T-helper 17 cell (primary cell): Measurements from ENCODE around the gene ADCY2. TPM values are rescaled to one million over a fixed set of nuclear protein-coding genes. Genes with fewer than 3 reads are reported as not detected.

Experiments used
- ATAC-seq: fragments of 150-1000 bp; cut with Tn5 transposase; 2 replicates; pipeline ENCODE4 v1.10.0; 2021; ENCODE audit warnings: mild to moderate bottlenecking, moderate library complexity
- DNase-seq, 3 donors: peaks; one replicate each; pipeline versions ENCODE4 v3.0.0 to v3.0.0-alpha.2; 2020 to 2021
- H3K9me3 ChIP-seq: one replicate; pipeline ENCODE4 v1.7.0; 2013; ENCODE audit warnings: low read length, mild to moderate bottlenecking; ENCODE audit not compliant: control insufficient read depth, poor library complexity, severe bottlenecking
- H3K27ac Mint-ChIP-seq: one replicate; pipeline ENCODE4 v1.8.0; 2022; ENCODE audit warnings: mild to moderate bottlenecking, moderate library complexity, mixed read lengths
- H3K27me3 Mint-ChIP-seq: one replicate; pipeline ENCODE4 v1.8.0; 2022; ENCODE audit warnings: mixed read lengths
- H3K36me3 Mint-ChIP-seq: one replicate; pipeline ENCODE4 v1.8.0; 2022; ENCODE audit warnings: low read depth, mixed read lengths
- H3K4me1 Mint-ChIP-seq: one replicate; pipeline ENCODE4 v1.8.0; 2022; ENCODE audit warnings: mild to moderate bottlenecking, mixed read lengths
- H3K4me3 Mint-ChIP-seq: one replicate; pipeline ENCODE4 v1.8.0; 2022; ENCODE audit warnings: mild to moderate bottlenecking, moderate library complexity, mixed read lengths
- total RNA-seq, 4 donors: library from RNA in 2 of 4; stranded (reverse) in 2 of 4; gene quantifications; one replicate each; pipeline ENCODE4 v1.2.3 and lab custom pipeline; 2022 to 2026

Gene ADCY2
- total RNA-seq, 2 donors from 2014 or later = not detected

- H3K9me3 ChIP-seq = no peaks in the 10 kb centered on the region
- Mint-ChIP-seq H3K27me3 (peaks cover 70% of the 10 kb centered on the region), H3K36me3 (peaks cover 3% of the 10 kb centered on the region), H3K4me1 (peaks cover 4% of the 10 kb centered on the region), H3K4me3 (no peak overlapping the region), H3K27ac (no peak overlapping the region)
- ATAC-seq (no peak), DNase-seq (no peak)
Observed at GRCh38 chr5:7763621-7764072, 367.7 kb downstream of the ADCY2 start.

- peaks cover 3% of the 10 kb centered on the region for H3K36me3 Mint-ChIP-seq
- no peaks in the 10 kb centered on the region for H3K9me3 ChIP-seq
- H3K4me3 Mint-ChIP-seq = no peak overlapping the region
- ATAC-seq (no peak), DNase-seq (no peak)
- peaks cover 4% of the 10 kb centered on the region for H3K4me1 Mint-ChIP-seq
- H3K27ac Mint-ChIP-seq = no peak overlapping the region
- peaks cover 63% of the 10 kb centered on the region for H3K27me3 Mint-ChIP-seq
Observed at GRCh38 chr5:7764452-7764851, 368.5 kb downstream of the ADCY2 start.

DNA sequence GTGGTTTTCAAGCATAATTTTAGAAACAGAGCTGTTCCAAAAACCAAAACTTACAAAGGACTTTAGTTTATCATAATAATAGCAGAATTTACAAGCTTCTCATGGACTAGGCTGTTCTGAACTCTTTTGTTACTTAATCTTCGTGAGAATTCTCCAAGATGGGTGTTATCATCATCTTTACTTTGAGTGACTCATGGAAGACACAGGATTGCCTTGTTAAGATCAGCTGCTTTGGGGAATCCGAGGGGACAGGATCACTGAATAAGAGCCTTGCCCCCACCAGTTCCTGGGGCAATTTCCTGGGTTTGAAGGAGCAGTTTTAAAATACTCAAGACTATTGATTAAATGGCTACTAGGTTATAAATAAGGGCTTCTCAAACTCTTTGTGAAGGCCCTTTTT, 374.5 kb downstream of the ADCY2 start:
- Mint-ChIP-seq H3K27me3 (peaks cover 65% of the 10 kb centered on the region), H3K27ac (no peak overlapping the region), H3K4me3 (no peak overlapping the region), H3K4me1 (peaks cover 3% of the 10 kb centered on the region), H3K36me3 (no peaks in the 10 kb centered on the region)
- H3K9me3 ChIP-seq = no peaks in the 10 kb centered on the region
- ATAC-seq = no peak
- no peak for DNase-seq

GRCh38 chr5:7772141-7772540, 376.2 kb downstream of the ADCY2 start:
- Mint-ChIP-seq H3K4me1 (peaks cover 3% of the 10 kb centered on the region), H3K27ac (no peak overlapping the region), H3K4me3 (no peak overlapping the region), H3K27me3 (peaks cover 63% of the 10 kb centered on the region), H3K36me3 (no peaks in the 10 kb centered on the region)
- ATAC-seq (no peak), DNase-seq (no peak)
- H3K9me3 ChIP-seq = no peaks in the 10 kb centered on the region

GRCh38 chr5:7773178-7773577, 377.2 kb downstream of the ADCY2 start:
- peaks cover 4% of the 10 kb centered on the region for H3K4me1 Mint-ChIP-seq
- H3K27ac Mint-ChIP-seq = no peak overlapping the region
- H3K4me3 Mint-ChIP-seq = no peak overlapping the region
- H3K36me3 Mint-ChIP-seq = no peaks in the 10 kb centered on the region
- H3K27me3 Mint-ChIP-seq = peaks cover 63% of the 10 kb centered on the region
- ATAC-seq = no peak
- DNase-seq = no peak
- H3K9me3 ChIP-seq = no peaks in the 10 kb centered on the region

DNA sequence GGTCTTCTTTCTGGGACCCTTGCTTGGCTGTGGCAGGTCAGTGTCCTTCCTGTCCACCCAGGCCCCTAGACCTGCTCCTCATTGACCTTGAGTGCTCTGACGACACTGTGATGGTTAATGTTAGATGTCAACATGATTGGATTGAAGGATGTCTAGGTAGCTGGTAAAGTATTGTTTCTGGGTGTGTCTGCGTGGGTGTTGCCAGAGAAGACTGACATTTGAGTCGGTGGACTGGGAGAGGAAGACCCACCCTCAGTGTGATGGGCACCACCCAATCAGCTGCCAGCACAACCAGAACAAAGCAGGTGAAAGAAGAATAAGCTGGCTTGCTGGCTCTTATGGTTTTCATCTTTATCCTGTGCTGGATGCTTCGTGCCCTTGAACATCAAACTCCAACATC, 380.5 kb downstream of the ADCY2 start:
- Mint-ChIP-seq H3K27ac (no peak overlapping the region), H3K27me3 (peaks cover 69% of the 10 kb centered on the region), H3K36me3 (no peaks in the 10 kb centered on the region), H3K4me1 (peaks cover 21% of the 10 kb centered on the region), H3K4me3 (no peak overlapping the region)
- H3K9me3 ChIP-seq = no peaks in the 10 kb centered on the region
- DNase-seq = no peak
- no peak for ATAC-seq

GRCh38 chr5:7779019-7780005, 383.4 kb downstream of the ADCY2 start:
- H3K9me3 ChIP-seq = no peaks in the 10 kb centered on the region
- ATAC-seq (peak; percentile 93), DNase-seq (no peak)
- Mint-ChIP-seq H3K4me3 (peak overlapping the region; percentile 61), H3K36me3 (no peaks in the 10 kb centered on the region), H3K27me3 (peaks cover 79% of the 10 kb centered on the region), H3K27ac (peak overlapping the region; percentile 14), H3K4me1 (peaks cover 22% of the 10 kb centered on the region)

GRCh38 chr5:7781899-7782298, 386.0 kb downstream of the ADCY2 start:
- ATAC-seq = no peak
- no peaks in the 10 kb centered on the region for H3K9me3 ChIP-seq
- Mint-ChIP-seq H3K27me3 (peaks cover 83% of the 10 kb centered on the region), H3K4me1 (peaks cover 22% of the 10 kb centered on the region), H3K36me3 (no peaks in the 10 kb centered on the region), H3K27ac (no peak overlapping the region), H3K4me3 (no peak overlapping the region)
- DNase-seq = no peak

DNA sequence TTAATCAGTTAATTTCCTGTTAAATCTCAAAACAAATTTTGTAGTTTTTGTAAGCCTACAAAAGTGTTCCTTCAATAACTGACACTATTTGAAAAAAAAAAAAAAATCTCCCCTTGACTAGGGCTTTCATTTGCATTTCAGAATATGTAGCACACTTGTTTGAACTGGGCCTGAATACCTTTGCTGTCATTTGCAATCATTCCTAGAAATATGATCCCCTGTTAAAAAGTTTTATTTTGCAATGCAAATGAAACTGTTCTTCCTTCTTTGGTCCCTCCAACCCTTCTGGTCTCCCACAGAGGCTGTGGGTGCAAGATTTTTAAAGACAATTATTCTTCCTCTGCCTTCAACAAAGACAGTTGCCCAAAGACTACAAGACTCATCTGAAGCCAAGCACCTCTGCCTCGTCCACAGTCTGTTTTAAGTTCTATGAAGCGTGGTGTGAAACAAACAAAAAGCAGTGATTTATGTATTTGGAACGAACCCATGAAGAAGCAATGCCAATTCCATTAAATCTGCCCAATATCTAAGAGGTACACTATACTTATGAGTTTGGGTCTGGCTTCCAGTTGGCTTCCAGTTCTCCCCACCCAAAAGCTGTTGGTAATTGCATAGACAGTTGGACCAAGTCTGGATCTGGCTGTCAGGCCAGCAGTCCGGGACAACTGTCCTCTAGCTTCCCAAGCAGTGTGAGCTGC, 388.9 kb downstream of the ADCY2 start:
- peaks cover 72% of the 10 kb centered on the region for H3K27me3 Mint-ChIP-seq
- DNase-seq = no peak
- H3K27ac Mint-ChIP-seq = no peak overlapping the region
- H3K9me3 ChIP-seq = no peaks in the 10 kb centered on the region
- H3K4me1 Mint-ChIP-seq = peaks cover 10% of the 10 kb centered on the region
- ATAC-seq = no peak
- H3K4me3 Mint-ChIP-seq = no peak overlapping the region
- H3K36me3 Mint-ChIP-seq = no peaks in the 10 kb centered on the region

DNA sequence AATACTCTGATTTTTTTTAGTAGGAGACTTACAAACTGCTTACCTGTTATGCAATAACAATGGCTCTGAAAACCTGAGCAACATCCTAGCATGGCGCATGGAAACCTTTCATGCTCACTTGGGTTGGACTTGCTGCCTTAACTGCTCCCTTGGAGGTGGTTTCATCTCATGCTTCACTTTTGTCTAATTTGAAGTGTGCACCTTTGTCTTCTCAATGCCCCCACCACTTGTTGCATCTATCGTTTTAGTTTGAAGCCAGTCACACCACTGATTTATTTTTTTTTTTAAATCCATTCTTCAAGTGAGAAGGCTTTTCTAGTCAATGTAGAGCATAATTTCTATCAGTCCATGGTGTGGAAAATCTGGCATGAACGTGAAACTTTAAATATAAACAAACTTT, 391.8 kb downstream of the ADCY2 start:
- DNase-seq (no peak), ATAC-seq (no peak)
- H3K27me3 Mint-ChIP-seq = peaks cover 67% of the 10 kb centered on the region
- H3K4me3 Mint-ChIP-seq = no peak overlapping the region
- no peaks in the 10 kb centered on the region for H3K9me3 ChIP-seq
- H3K4me1 Mint-ChIP-seq = peaks cover 2% of the 10 kb centered on the region
- no peaks in the 10 kb centered on the region for H3K36me3 Mint-ChIP-seq
- H3K27ac Mint-ChIP-seq = no peak overlapping the region

DNA sequence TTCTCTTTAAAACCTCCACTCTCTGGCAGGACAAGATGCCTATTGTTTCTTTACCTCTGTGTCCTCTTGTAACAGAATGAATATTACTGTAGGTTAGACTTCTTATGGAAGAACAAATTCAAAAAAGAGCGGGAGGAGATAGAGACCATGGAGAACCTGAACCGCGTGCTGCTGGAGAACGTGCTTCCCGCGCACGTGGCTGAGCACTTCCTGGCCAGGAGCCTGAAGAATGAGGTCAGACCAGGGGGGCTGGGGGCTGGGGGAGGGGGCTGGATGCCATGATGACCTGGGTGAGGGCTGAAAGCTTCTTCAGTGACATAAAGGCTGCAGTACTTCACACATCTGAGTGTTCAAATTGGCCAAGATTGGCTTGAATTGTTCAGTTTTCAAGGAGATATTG, 393.6 kb downstream of the ADCY2 start:
- H3K36me3 Mint-ChIP-seq = no peaks in the 10 kb centered on the region
- no peaks in the 10 kb centered on the region for H3K4me1 Mint-ChIP-seq
- no peaks in the 10 kb centered on the region for H3K9me3 ChIP-seq
- H3K27me3 Mint-ChIP-seq = peaks cover 62% of the 10 kb centered on the region
- H3K4me3 Mint-ChIP-seq = no peak overlapping the region
- ATAC-seq (no peak), DNase-seq (no peak)
- H3K27ac Mint-ChIP-seq = no peak overlapping the region

DNA sequence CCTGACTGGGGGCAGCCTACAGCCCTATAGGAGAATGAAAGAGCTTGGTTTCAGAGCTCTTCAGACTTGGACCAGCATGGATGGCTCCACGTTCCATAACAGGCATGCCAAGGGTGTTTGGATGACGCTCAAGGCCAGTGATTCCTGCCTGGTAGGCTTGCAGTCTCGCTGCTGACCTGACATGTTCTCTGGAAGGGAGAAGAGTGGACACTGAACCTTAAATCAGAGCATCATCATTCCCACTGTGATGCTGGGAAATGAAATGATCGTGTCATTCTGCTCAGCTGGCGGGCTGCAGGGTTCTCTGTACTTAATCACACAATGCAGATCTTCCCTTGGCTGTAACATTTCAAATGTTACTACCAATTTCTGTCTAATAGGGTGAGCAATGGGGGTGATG, 398.0 kb downstream of the ADCY2 start:
- ATAC-seq = no peak
- peaks cover 74% of the 10 kb centered on the region for H3K27me3 Mint-ChIP-seq
- H3K27ac Mint-ChIP-seq = no peak overlapping the region
- H3K36me3 Mint-ChIP-seq = no peaks in the 10 kb centered on the region
- H3K4me3 Mint-ChIP-seq = no peak overlapping the region
- no peaks in the 10 kb centered on the region for H3K4me1 Mint-ChIP-seq
- no peak for DNase-seq
- no peaks in the 10 kb centered on the region for H3K9me3 ChIP-seq

DNA sequence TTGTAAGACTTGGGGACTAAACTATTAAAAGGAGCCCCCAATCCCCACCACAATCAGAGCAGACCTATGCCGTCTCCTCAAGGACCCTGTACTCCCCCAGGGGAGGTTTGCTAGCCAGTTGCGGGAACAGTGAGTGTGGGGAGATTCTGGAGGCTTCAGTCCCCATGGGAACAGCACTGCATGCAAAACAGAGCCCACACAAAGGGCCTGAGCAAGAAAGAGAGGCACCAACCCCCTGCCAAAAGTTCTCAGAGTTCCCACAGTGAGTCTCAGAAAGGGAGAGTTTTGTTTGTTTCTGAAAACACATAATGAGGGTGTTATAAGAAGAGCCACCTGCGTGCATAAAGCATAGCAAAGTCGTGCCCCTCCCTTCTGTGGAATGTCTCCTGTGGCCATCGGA, 398.4 kb downstream of the ADCY2 start:
- Mint-ChIP-seq H3K27ac (no peak overlapping the region), H3K27me3 (peaks cover 78% of the 10 kb centered on the region), H3K4me1 (no peaks in the 10 kb centered on the region), H3K36me3 (no peaks in the 10 kb centered on the region), H3K4me3 (no peak overlapping the region)
- no peaks in the 10 kb centered on the region for H3K9me3 ChIP-seq
- no peak for ATAC-seq
- no peak for DNase-seq
